Naive thymus-derived CD8-positive, alpha-beta T cell (primary cell): ENCODE results near the gene DGCR8. TPM values are rescaled to one million over a fixed set of nuclear protein-coding genes. Genes with fewer than 3 reads are reported as not detected.
A peak's percentile ranks its signal among the peaks of the same experiment; 100 is the strongest.
"Not testable (repeated sequence)": the region's sequence is repeated elsewhere in the genome, so short reads cannot be mapped to it uniquely, and the experiment has no call there.

Source experiments
- ATAC-seq, 2 donors: fragments of 150-1000 bp; cut with Tn5 transposase in 1 of 2; sonication (Bioruptor Pico), chemical (Tn5 transposase) in 1 of 2; 1 replicate in 1 of 2; 2 replicates in 1 of 2; pipeline ENCODE4 v1.10.0; 2021; ENCODE audit warnings: mild to moderate bottlenecking in 2 of 2, moderate library complexity in 2 of 2
- POLR2A ChIA-PET: fragments of 350-600 bp; sonication (Branson Sonifier 250); formaldehyde crosslinking; loops from one replicate; lab custom pipeline; 2021; ENCODE audit warnings: antibody characterized with exemption; lab: Charles Lee
- DNase-seq, 10 donors: peaks; one replicate each; pipeline versions ENCODE4 v3.0.0 to v3.0.0-alpha.2; 2020 to 2022
- H3K27ac Mint-ChIP-seq, 10 donors: one replicate each; pipeline ENCODE4 v1.8.0; 2020 to 2022; ENCODE audit warnings: mild to moderate bottlenecking in 10 of 10, mixed read lengths in 10 of 10, moderate library complexity in 4 of 10, inconsistent platforms in 1 of 10
- H3K27me3 Mint-ChIP-seq, 5 donors: one replicate each; pipeline ENCODE4 v1.8.0; 2021 to 2022; ENCODE audit warnings: mixed read lengths in 5 of 5
- H3K36me3 Mint-ChIP-seq, 3 donors: one replicate each; pipeline ENCODE4 v1.8.0; 2020 to 2022; ENCODE audit warnings: mixed read lengths in 3 of 3, mild to moderate bottlenecking in 2 of 3, inconsistent platforms in 1 of 3
- H3K4me1 Mint-ChIP-seq, 4 donors: one replicate each; pipeline ENCODE4 v1.8.0; 2021 to 2022; ENCODE audit warnings: mixed read lengths in 4 of 4
- H3K4me3 Mint-ChIP-seq, 10 donors: one replicate each; pipeline ENCODE4 v1.8.0; 2020 to 2022; ENCODE audit warnings: mild to moderate bottlenecking in 10 of 10, mixed read lengths in 10 of 10, moderate library complexity in 6 of 10, inconsistent platforms in 1 of 10
- H3K9me3 Mint-ChIP-seq, 9 donors: one replicate each; pipeline ENCODE4 v1.8.0; 2020 to 2022; ENCODE audit warnings: mixed read lengths in 9 of 9, mild to moderate bottlenecking in 3 of 9, inconsistent platforms in 1 of 9, moderate library complexity in 1 of 9
- polyA plus RNA-seq, 3 donors: library from polyadenylated mRNA; unstranded; fragments of 300-500 nt; fragmentation: Illumina TruSeq; gene quantifications; one replicate each; pipeline ENCODE4 v1.2.3, GENCODE V29; 2021
- total RNA-seq, 8 experiments: library from RNA in 2 of 8; stranded (reverse) in 2 of 8; gene quantifications; one replicate each; pipeline ENCODE4 v1.2.3 and lab custom pipeline; 2021 to 2026

The DGCR8 gene
- total and polyA plus RNA-seq, 5 experiments from 2014 or later, result 4.0 to 53.3 (median 6.0) TPM

- no peaks in the 10 kb centered on the region for H3K9me3 Mint-ChIP-seq
- no peaks in the 10 kb centered on the region for H3K27me3 Mint-ChIP-seq
- POLR2A ChIA-PET, result no interaction called here
- ATAC-seq (no peak), DNase-seq (no peak)
- peak overlapping the region in 1 of 10 donors; percentile 76 for H3K27ac Mint-ChIP-seq
- peaks cover under 1 to 13% (median 6%) of the 10 kb centered on the region in 4 donors for H3K4me1 Mint-ChIP-seq
- H3K36me3 Mint-ChIP-seq, result peaks cover 0 to 21% (median 4%) of the 10 kb centered on the region in 3 donors
- no peak overlapping the region for H3K4me3 Mint-ChIP-seq
Measured at GRCh38 chr22:20063271-20064139, 16.5 kb upstream of the DGCR8 start.

- POLR2A ChIA-PET, result no interaction called here
- no peak overlapping the region for H3K4me3 Mint-ChIP-seq
- H3K9me3 Mint-ChIP-seq, result no peaks in the 10 kb centered on the region
- H3K36me3 Mint-ChIP-seq, result peaks cover 0 to 16% (median 3%) of the 10 kb centered on the region in 3 donors
- H3K4me1 Mint-ChIP-seq, result peaks cover 2 to 7% (median 5%) of the 10 kb centered on the region in 4 donors
- peak overlapping the region in 1 of 10 donors; percentile 76 for H3K27ac Mint-ChIP-seq
- no peaks in the 10 kb centered on the region for H3K27me3 Mint-ChIP-seq
- no peak for ATAC-seq
- no peak for DNase-seq
Measured at GRCh38 chr22:20064140-20064480, 15.9 kb upstream of the DGCR8 start.

- Mint-ChIP-seq H3K36me3 (peaks cover 0 to 13% (median 3%) of the 10 kb centered on the region in 3 donors), H3K27ac (peak overlapping the region in 1 of 10 donors; percentile 46), H3K4me1 (peaks cover 1 to 6% (median 3%) of the 10 kb centered on the region in 4 donors), H3K4me3 (no peak overlapping the region), H3K9me3 (no peaks in the 10 kb centered on the region), H3K27me3 (no peaks in the 10 kb centered on the region)
- POLR2A ChIA-PET, result no interaction called here
- ATAC-seq, result no peak
- no peak for DNase-seq
Measured at GRCh38 chr22:20064545-20065262, 15.3 kb upstream of the DGCR8 start.

GRCh38 chr22:20065896-20066616 is 14.0 kb upstream of the DGCR8 start:
- Mint-ChIP-seq H3K27ac (peak overlapping the region in 2 of 10 donors; percentile 46 to 89), H3K36me3 (peaks cover 0 to 7% (median 3%) of the 10 kb centered on the region in 3 donors), H3K4me1 (peaks cover 0 to 6% (median under 1%) of the 10 kb centered on the region in 4 donors), H3K9me3 (no peaks in the 10 kb centered on the region), H3K4me3 (no peak overlapping the region), H3K27me3 (no peaks in the 10 kb centered on the region)
- ATAC-seq, result no peak
- DNase-seq, result no peak
- POLR2A ChIA-PET, result no interaction called here

- Mint-ChIP-seq H3K27me3 (no peaks in the 10 kb centered on the region), H3K9me3 (no peaks in the 10 kb centered on the region), H3K27ac (no peak overlapping the region), H3K4me1 (peaks cover 0 to 6% (median 2%) of the 10 kb centered on the region in 4 donors), H3K36me3 (peaks cover 0 to 7% (median under 1%) of the 10 kb centered on the region in 3 donors), H3K4me3 (no peak overlapping the region)
- POLR2A ChIA-PET, result interaction anchor here (0.6 to 0.7 kb wide), 2 partner anchors 13 to 381 kb away, joined by 5 read pairs; no protein-coding TSS in a partner anchor
- no peak for ATAC-seq
- DNase-seq, result no peak
Measured at GRCh38 chr22:20066617-20067383, 13.2 kb upstream of the DGCR8 start.

- not testable (repeated sequence) for H3K9me3 Mint-ChIP-seq, ATAC-seq, H3K27ac Mint-ChIP-seq, H3K4me3 Mint-ChIP-seq, H3K27me3 Mint-ChIP-seq, H3K36me3 Mint-ChIP-seq, DNase-seq, H3K4me1 Mint-ChIP-seq
- POLR2A ChIA-PET, result interaction anchor here (0.7 kb wide), 1 partner anchor 13 kb away, joined by 5 read pairs; no protein-coding TSS in a partner anchor
Measured at GRCh38 chr22:20067384-20067682, 12.7 kb upstream of the DGCR8 start.

GRCh38 chr22:20068640-20069039 is 11.4 kb upstream of the DGCR8 start:
- H3K36me3 Mint-ChIP-seq, result no peaks in the 10 kb centered on the region
- peak overlapping the region in 3 of 10 donors; percentile 11 to 50 (median 14) for H3K27ac Mint-ChIP-seq
- DNase-seq (no peak), ATAC-seq (no peak)
- no peaks in the 10 kb centered on the region for H3K9me3 Mint-ChIP-seq
- POLR2A ChIA-PET, result interaction anchor here (0.6 kb wide), 2 partner anchors 11 to 611 kb away, joined by 4 to 5 read pairs; partner anchors contain the start of gene DGCR8
- no peak overlapping the region for H3K4me3 Mint-ChIP-seq
- peaks cover 0 to 6% (median 2%) of the 10 kb centered on the region in 4 donors for H3K4me1 Mint-ChIP-seq
- H3K27me3 Mint-ChIP-seq, result no peaks in the 10 kb centered on the region

- Mint-ChIP-seq H3K9me3 (no peaks in the 10 kb centered on the region), H3K27me3 (no peaks in the 10 kb centered on the region), H3K4me1 (peaks cover 0 to 6% (median 2%) of the 10 kb centered on the region in 4 donors), H3K27ac (no peak overlapping the region), H3K4me3 (no peak overlapping the region), H3K36me3 (no peaks in the 10 kb centered on the region)
- POLR2A ChIA-PET, result interaction anchor here (0.6 kb wide), 1 partner anchor 10 kb away, joined by 4 read pairs; the partner anchor contains the start of gene DGCR8
- no peak for ATAC-seq
- DNase-seq, result no peak
Measured at GRCh38 chr22:20069331-20070042, 10.6 kb upstream of the DGCR8 start.

GRCh38 chr22:20071524-20071972 is 8.5 kb upstream of the DGCR8 start:
- DNase-seq (no peak), ATAC-seq (no peak)
- peak overlapping the region in 1 of 10 donors; percentile 55 for H3K27ac Mint-ChIP-seq
- H3K4me3 Mint-ChIP-seq, result no peak overlapping the region
- H3K36me3 Mint-ChIP-seq, result no peaks in the 10 kb centered on the region
- no peaks in the 10 kb centered on the region for H3K27me3 Mint-ChIP-seq
- peaks cover 0 to 6% (median 2%) of the 10 kb centered on the region in 4 donors for H3K4me1 Mint-ChIP-seq
- POLR2A ChIA-PET, result no interaction called here
- H3K9me3 Mint-ChIP-seq, result no peaks in the 10 kb centered on the region

- POLR2A ChIA-PET, result interaction anchor here (0.8 kb wide), 1 partner anchor 16 kb away, joined by 3 read pairs; no protein-coding TSS in a partner anchor
- Mint-ChIP-seq H3K27me3 (no peaks in the 10 kb centered on the region), H3K4me3 (peak overlapping the region in 5 of 10 donors; percentile 1 to 62 (median 59)), H3K36me3 (no peaks in the 10 kb centered on the region), H3K27ac (peak overlapping the region in 3 of 10 donors; percentile 11 to 64 (median 15)), H3K9me3 (no peaks in the 10 kb centered on the region), H3K4me1 (peaks cover 6 to 17% (median 13%) of the 10 kb centered on the region in 4 donors)
- no peak for DNase-seq
- no peak for ATAC-seq
Measured at GRCh38 chr22:20076627-20077172, 3.3 kb upstream of the DGCR8 start.

- peaks cover 0 to 6% (median under 1%) of the 10 kb centered on the region in 3 donors for H3K36me3 Mint-ChIP-seq
- ATAC-seq (peak; percentile 74 to 80), DNase-seq (peak in 9 of 10 donors; percentile 50 to 81 (median 66))
- peaks cover 25 to 49% (median 45%) of the 10 kb centered on the region in 4 donors for H3K4me1 Mint-ChIP-seq
- no peaks in the 10 kb centered on the region for H3K27me3 Mint-ChIP-seq
- POLR2A ChIA-PET, result interaction anchor here (0.6 to 2.8 kb wide), 6 partner anchors 11 to 60 kb away, joined by 3 to 16 read pairs (median 4); partner anchors contain the start of genes RANBP1, TANGO2 and TRMT2A
- H3K27ac Mint-ChIP-seq, result peak overlapping the region in 9 of 10 donors; percentile 33 to 90 (median 81)
- peak overlapping the region; percentile 48 to 88 (median 80) for H3K4me3 Mint-ChIP-seq
- H3K9me3 Mint-ChIP-seq, result no peaks in the 10 kb centered on the region
Measured at GRCh38 chr22:20080445-20080775, 369 bp downstream of the DGCR8 start.
